ENCODE measurements around the gene NTMT1. TPM values are rescaled to one million over a fixed set of nuclear protein-coding genes. Genes with fewer than 3 reads are reported as not detected.

Gene NTMT1
- total RNA-seq, 2 donors from 2014 or later, result 39.6 to 49.1 TPM

DNA sequence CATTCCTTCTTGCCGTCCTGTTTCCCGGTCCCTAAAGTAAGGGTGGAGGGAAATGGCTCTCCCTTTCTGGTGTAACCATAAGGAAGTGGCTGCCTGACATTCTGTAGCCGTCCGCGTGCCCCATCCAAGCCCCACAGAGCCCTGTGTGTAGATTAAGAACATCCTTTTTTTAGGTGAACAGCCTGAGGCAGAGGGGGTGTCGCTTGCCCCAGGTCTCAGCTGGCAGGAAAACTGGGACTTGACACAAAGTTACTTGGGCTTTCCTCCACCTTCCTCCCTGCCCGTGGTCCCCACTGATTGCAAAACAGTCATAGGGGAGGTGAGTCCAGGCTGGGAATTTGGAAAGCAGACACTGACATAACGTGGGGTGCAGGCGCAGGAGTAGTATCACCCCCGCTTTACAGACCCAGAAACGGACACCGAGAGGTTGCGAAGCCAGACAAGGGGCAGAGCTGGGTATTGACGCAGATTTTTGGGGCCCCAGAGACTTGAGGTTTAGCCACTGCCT, 27.8 kb upstream of the NTMT1 start:
- Histone ChIP-seq H3K4me1 (ENCODE audit: control insufficient read depth, insufficient read depth, low read length) (peaks cover 2% of the 10 kb centered on the region), H3K9ac (ENCODE audit: extremely low read depth, low read length, poor library complexity, severe bottlenecking) (no peak overlapping the region), H3K9me3 (ENCODE audit: control insufficient read depth, low read length) (no peaks in the 10 kb centered on the region), H3K27ac (ENCODE audit: low read depth, low read length) (no peak overlapping the region), H3K36me3 (ENCODE audit: control insufficient read depth, insufficient read depth, low read length) (no peaks in the 10 kb centered on the region), H3K4me3 (ENCODE audit: low read length) (peak overlapping the region; percentile 75), H3K27me3 (ENCODE audit: control insufficient read depth, insufficient read depth, low read length, poor library complexity, severe bottlenecking) (no peaks in the 10 kb centered on the region)
- no peaks in the 10 kb centered on the region for H3K36me3 Mint-ChIP-seq (ENCODE audit: low read depth)
- peaks cover 21% of the 10 kb centered on the region for H3K4me1 Mint-ChIP-seq
- no peak for DNase-seq
- WGBS, 2 experiments (ENCODE audit: insufficient coverage in 1 of 2, insufficient read length in 1 of 2), result 64 to 76% methylated on average over 10 to 14 of the region's 14 CpGs
- H3K9me3 Mint-ChIP-seq, result no peaks in the 10 kb centered on the region
- TF ChIP-seq CTCF (conservative IDR thresholded peaks at IDR 0.05), result no peak
- H3K27ac Mint-ChIP-seq, result no peak overlapping the region
- peaks cover 17% of the 10 kb centered on the region for H3K27me3 Mint-ChIP-seq (ENCODE audit: insufficient read depth)
- peak overlapping the region; percentile 71 for H3K4me3 Mint-ChIP-seq

DNA sequence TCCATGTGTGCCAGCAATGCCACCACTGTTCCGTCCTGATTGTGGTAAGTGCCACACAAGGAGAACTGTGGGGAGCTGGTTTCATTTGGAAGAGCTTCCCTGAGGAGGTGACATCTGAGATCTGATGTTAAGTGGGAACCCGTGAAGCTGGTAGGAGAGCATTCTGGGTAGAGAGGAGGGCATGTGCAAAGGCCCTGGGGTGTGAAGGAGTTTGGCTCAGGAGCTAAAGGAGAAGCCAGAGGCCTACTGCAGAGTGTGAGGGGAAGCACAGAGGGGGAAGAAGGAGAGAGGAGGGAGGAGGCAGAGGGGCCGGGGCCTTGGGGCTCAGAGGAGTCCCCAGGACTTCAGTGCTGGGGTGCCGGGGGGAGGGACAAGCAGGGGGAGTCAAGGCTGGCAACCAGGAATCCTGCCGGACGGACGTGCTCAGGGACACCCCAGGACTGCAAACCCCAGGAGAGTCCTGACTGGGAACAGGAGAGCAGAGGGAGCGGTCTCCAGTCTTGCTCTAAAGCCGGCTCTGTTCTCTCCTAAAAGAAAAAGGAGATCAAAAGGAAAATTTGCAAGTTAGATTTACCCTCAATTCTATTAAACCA, 24.8 kb upstream of the NTMT1 start:
- Histone ChIP-seq H3K4me3 (ENCODE audit: low read length) (no peak overlapping the region), H3K36me3 (ENCODE audit: control insufficient read depth, insufficient read depth, low read length) (no peaks in the 10 kb centered on the region), H3K9me3 (ENCODE audit: control insufficient read depth, low read length) (no peaks in the 10 kb centered on the region), H3K9ac (ENCODE audit: extremely low read depth, low read length, poor library complexity, severe bottlenecking) (no peak overlapping the region), H3K27me3 (ENCODE audit: control insufficient read depth, insufficient read depth, low read length, poor library complexity, severe bottlenecking) (no peaks in the 10 kb centered on the region), H3K4me1 (ENCODE audit: control insufficient read depth, insufficient read depth, low read length) (peaks cover 6% of the 10 kb centered on the region), H3K27ac (ENCODE audit: low read depth, low read length) (no peak overlapping the region)
- no peaks in the 10 kb centered on the region for H3K27me3 Mint-ChIP-seq (ENCODE audit: insufficient read depth)
- H3K27ac Mint-ChIP-seq, result no peak overlapping the region
- H3K4me3 Mint-ChIP-seq, result no peak overlapping the region
- H3K36me3 Mint-ChIP-seq (ENCODE audit: low read depth), result no peaks in the 10 kb centered on the region
- no peaks in the 10 kb centered on the region for H3K9me3 Mint-ChIP-seq
- DNase-seq, result no peak
- peaks cover 23% of the 10 kb centered on the region for H3K4me1 Mint-ChIP-seq
- WGBS, 2 experiments (ENCODE audit: insufficient coverage in 1 of 2, insufficient read length in 1 of 2), result 91 to 93% methylated on average over 8 of the region's 9 CpGs
- TF ChIP-seq CTCF (conservative IDR thresholded peaks at IDR 0.05), result no peak

DNA sequence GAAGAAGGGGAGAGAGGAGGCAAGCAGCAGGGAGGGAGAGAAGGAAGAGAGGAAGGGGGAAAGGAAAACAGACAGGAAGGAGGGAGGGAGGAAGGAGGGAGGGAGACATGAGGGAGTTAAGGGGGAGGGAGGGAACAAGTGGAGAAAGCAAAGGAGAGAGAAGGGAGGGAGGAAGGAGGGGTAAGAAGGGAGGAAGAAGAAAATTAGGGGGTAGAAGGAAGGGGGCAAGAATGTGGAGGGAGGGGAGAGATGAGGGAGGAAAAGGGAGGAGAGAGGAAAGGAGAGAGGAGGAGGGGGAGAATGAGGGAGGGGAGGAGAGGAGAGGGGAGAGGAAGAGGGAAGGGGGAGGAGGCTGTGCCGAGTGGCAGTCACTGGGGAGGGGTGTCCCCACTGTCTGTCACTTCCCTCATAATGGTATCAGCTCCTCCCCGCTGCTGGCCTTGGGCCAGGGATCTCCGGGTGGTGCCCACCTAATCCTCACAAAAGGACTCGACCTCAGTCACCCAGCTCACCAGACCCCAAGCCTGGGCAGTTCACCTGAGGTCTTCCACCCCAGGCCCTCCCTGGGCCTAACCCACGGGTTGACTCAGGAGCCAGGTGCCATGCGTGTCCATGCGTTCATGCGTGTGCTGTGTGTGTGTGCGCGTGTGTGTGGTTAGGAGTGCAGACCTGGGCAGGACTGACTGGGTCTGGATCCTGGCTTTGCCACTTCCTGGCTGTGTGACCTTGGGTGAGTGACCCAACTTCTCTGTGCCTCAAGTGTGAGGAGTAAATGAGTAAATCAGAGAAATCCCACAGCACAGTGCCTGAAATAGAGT, 23.2 kb upstream of the NTMT1 start:
- peaks cover 24% of the 10 kb centered on the region for H3K4me1 Mint-ChIP-seq
- 39 to 63% methylated on average over 3 to 10 of the region's 10 CpGs for WGBS, 2 experiments (ENCODE audit: insufficient coverage in 1 of 2, insufficient read length in 1 of 2)
- H3K27ac Mint-ChIP-seq, result no peak overlapping the region
- no peaks in the 10 kb centered on the region for H3K9me3 Mint-ChIP-seq
- DNase-seq, result peak; percentile 81
- Histone ChIP-seq H3K36me3 (ENCODE audit: control insufficient read depth, insufficient read depth, low read length) (no peaks in the 10 kb centered on the region), H3K9me3 (ENCODE audit: control insufficient read depth, low read length) (no peaks in the 10 kb centered on the region), H3K27me3 (ENCODE audit: control insufficient read depth, insufficient read depth, low read length, poor library complexity, severe bottlenecking) (no peaks in the 10 kb centered on the region), H3K4me3 (ENCODE audit: low read length) (no peak overlapping the region), H3K9ac (ENCODE audit: extremely low read depth, low read length, poor library complexity, severe bottlenecking) (no peak overlapping the region), H3K27ac (ENCODE audit: low read depth, low read length) (no peak overlapping the region), H3K4me1 (ENCODE audit: control insufficient read depth, insufficient read depth, low read length) (peaks cover 6% of the 10 kb centered on the region)
- H3K27me3 Mint-ChIP-seq (ENCODE audit: insufficient read depth), result no peaks in the 10 kb centered on the region
- no peak overlapping the region for H3K4me3 Mint-ChIP-seq
- TF ChIP-seq CTCF (conservative IDR thresholded peaks at IDR 0.05), result no peak
- H3K36me3 Mint-ChIP-seq (ENCODE audit: low read depth), result no peaks in the 10 kb centered on the region
